ENCODE results near the gene ABITRAM.

Gene ABITRAM

GRCh38 chr9:108904161-108904560 is 30.0 kb upstream of the ABITRAM start:
- Histone ChIP-seq H3K4me3 (ENCODE audit: low read depth, low read length) (no peak overlapping the region), H3K36me3 (replicated peaks) (peaks cover 45% of the 10 kb centered on the region), H3K27ac (no peak overlapping the region), H3K27me3 (replicated peaks) (no peaks in the 10 kb centered on the region)
- in situ Hi-C loops (cut with HindIII; ENCODE audit: low pct_ligation_motif_present, low sequenced_read_pairs): no loop called here
- TF ChIP-seq CTCF (IDR thresholded peaks at IDR 0.05; ENCODE audit: low read depth, low read length, missing control alignments): no peak
- DNase-seq: no peak

GRCh38 chr9:108905494-108905893 is 28.7 kb upstream of the ABITRAM start:
- no peak overlapping the region for H3K4me3 ChIP-seq (ENCODE audit: low read depth, low read length)
- H3K36me3 ChIP-seq (replicated peaks): peaks cover 48% of the 10 kb centered on the region
- no peak for DNase-seq
- no peak for TF ChIP-seq CTCF (IDR thresholded peaks at IDR 0.05; ENCODE audit: low read depth, low read length, missing control alignments)
- no peak overlapping the region for H3K27ac ChIP-seq
- in situ Hi-C loops (cut with HindIII; ENCODE audit: low pct_ligation_motif_present, low sequenced_read_pairs): no loop called here
- H3K27me3 ChIP-seq (replicated peaks): no peaks in the 10 kb centered on the region

GRCh38 chr9:108910402-108910801 is 23.8 kb upstream of the ABITRAM start:
- no peak overlapping the region for H3K27ac ChIP-seq
- in situ Hi-C loops (cut with HindIII; ENCODE audit: low pct_ligation_motif_present, low sequenced_read_pairs): no loop called here

GRCh38 chr9:108910914-108911313 is 23.3 kb upstream of the ABITRAM start:
- DNase-seq: no peak
- Histone ChIP-seq H3K4me3 (ENCODE audit: low read depth, low read length) (no peak overlapping the region), H3K27ac (no peak overlapping the region), H3K36me3 (replicated peaks) (peaks cover 48% of the 10 kb centered on the region), H3K27me3 (replicated peaks) (no peaks in the 10 kb centered on the region)
- in situ Hi-C loops (cut with HindIII; ENCODE audit: low pct_ligation_motif_present, low sequenced_read_pairs): no loop called here
- TF ChIP-seq CTCF (IDR thresholded peaks at IDR 0.05; ENCODE audit: low read depth, low read length, missing control alignments): no peak

More at GRCh38 chr9:108910402-108910801, 23.8 kb upstream of the ABITRAM start:
- DNase-seq: no peak
- Histone ChIP-seq H3K4me3 (ENCODE audit: low read depth, low read length) (no peak overlapping the region), H3K36me3 (replicated peaks) (peaks cover 51% of the 10 kb centered on the region), H3K27me3 (replicated peaks) (no peaks in the 10 kb centered on the region)
- TF ChIP-seq CTCF (IDR thresholded peaks at IDR 0.05; ENCODE audit: low read depth, low read length, missing control alignments): no peak

GRCh38 chr9:108911820-108912219 is 22.4 kb upstream of the ABITRAM start:
- H3K27me3 ChIP-seq (replicated peaks): no peaks in the 10 kb centered on the region
- TF ChIP-seq CTCF (IDR thresholded peaks at IDR 0.05; ENCODE audit: low read depth, low read length, missing control alignments): no peak
- no peak overlapping the region for H3K4me3 ChIP-seq (ENCODE audit: low read depth, low read length)
- H3K36me3 ChIP-seq (replicated peaks): peaks cover 45% of the 10 kb centered on the region
- in situ Hi-C loops (cut with HindIII; ENCODE audit: low pct_ligation_motif_present, low sequenced_read_pairs): no loop called here
- DNase-seq: no peak
- H3K27ac ChIP-seq: no peak overlapping the region

GRCh38 chr9:108913391-108913790 is 20.8 kb upstream of the ABITRAM start:
- no peak for TF ChIP-seq CTCF (IDR thresholded peaks at IDR 0.05; ENCODE audit: low read depth, low read length, missing control alignments)
- Histone ChIP-seq H3K4me3 (ENCODE audit: low read depth, low read length) (no peak overlapping the region), H3K27me3 (replicated peaks) (no peaks in the 10 kb centered on the region), H3K27ac (no peak overlapping the region), H3K36me3 (replicated peaks) (peaks cover 42% of the 10 kb centered on the region)
- in situ Hi-C loops (cut with HindIII; ENCODE audit: low pct_ligation_motif_present, low sequenced_read_pairs): no loop called here
- no peak for DNase-seq

All from brain microvascular endothelial cell (primary cell).